Stomach (tissue), 9 donors: ENCODE measurements around the gene KRTAP5-11. TPM values are rescaled to one million over a fixed set of nuclear protein-coding genes. Genes with fewer than 3 reads are reported as not detected.
"Not testable (repeated sequence)": the region's sequence is repeated elsewhere in the genome, so short reads cannot be mapped to it uniquely, and the experiment has no call there.

Source experiments
- DNase-seq, 2 donors: peaks; one replicate each; pipeline versions ENCODE4 v3.0.0 to v3.0.0-alpha.2; 2013 to 2019
- H3K27ac ChIP-seq, 5 donors: fragments of 200-600 bp in 4 of 5; sonication (generic) in 4 of 5; one replicate each; pipeline ENCODE4 v1.5.1; 2013 to 2019; ENCODE audit warnings: mild to moderate bottlenecking in 1 of 5, moderate library complexity in 1 of 5
- H3K27me3 ChIP-seq, 3 donors: fragments of 200-600 bp; sonication (generic); one replicate each; pipeline ENCODE4 v1.5.1; 2017 to 2019; ENCODE audit warnings: mixed run types in 1 of 3
- H3K36me3 ChIP-seq, 4 donors: fragments of 200-600 bp; sonication (generic); 1 replicate in 3 of 4; 2 replicates in 1 of 4; pipeline ENCODE4 v1.5.1; 2016 to 2019
- H3K4me1 ChIP-seq, 4 donors: fragments of 200-600 bp; sonication (generic); one replicate each; pipeline ENCODE4 v1.5.1; 2016 to 2019
- H3K4me3 ChIP-seq, 4 donors: fragments of 200-600 bp; sonication (generic) in 3 of 4; one replicate each; pipeline ENCODE4 v1.5.1; 2016 to 2019; ENCODE audit warnings: mild to moderate bottlenecking in 1 of 4
- H3K9me3 ChIP-seq, 4 donors: fragments of 200-600 bp; sonication (generic); one replicate each; pipeline ENCODE4 v1.5.1; 2016 to 2019
- CTCF ChIP-seq, 7 experiments: fragments of 450-650 bp in 4 of 7; fragments of 200-600 bp in 3 of 7; sonication (generic) in 3 of 7; IDR thresholded peaks; one replicate each; pipeline ENCODE4 v1.5.1; 2016 to 2019; ENCODE audit warnings: antibody characterized with exemption in 7 of 7, control low read depth in 2 of 7, mild to moderate bottlenecking in 1 of 7
- EP300 ChIP-seq: sonication (generic); formaldehyde crosslinking; IDR thresholded peaks from one replicate; pipeline ENCODE4 v1.6.1; 2017; ENCODE audit warnings: antibody characterized with exemption
- POLR2A ChIP-seq, 4 donors: fragments of 450-650 bp; IDR thresholded peaks; one replicate each; pipeline ENCODE4 v1.6.1; 2016; ENCODE audit warnings: antibody characterized with exemption in 4 of 4, control low read depth in 2 of 4, mild to moderate bottlenecking in 1 of 4, moderate library complexity in 1 of 4
- POLR2AphosphoS5 ChIP-seq, 3 donors: sonication (generic); formaldehyde crosslinking; IDR thresholded peaks; one replicate each; pipeline ENCODE4 v1.6.1; 2016; ENCODE audit warnings: antibody characterized with exemption in 3 of 3
- WGBS, 5 donors: extraction: QIAGEN DNeasy Blood & Tissue Kit in 3 of 5; methylation state at CpG; one replicate each; pipeline versions ENCODE4 v1.1.5 to v1.1.7; 2013 to 2018; 5-methylcytosine and 5-hydroxymethylcytosine counted together
- intact Hi-C: fragments of 100-400 bp; cut with DNase I; formaldehyde crosslinking; loops from one replicate; pipeline ENCODE4 v1.15.1; 2023; ENCODE audit warnings: low total_unique reads
- polyA plus RNA-seq, 3 donors: library from polyadenylated mRNA; stranded (reverse); fragments of 200-250 nt; gene quantifications; one replicate each; pipeline ENCODE4 v1.2.3, GENCODE V29; 2013
- total RNA-seq, 5 donors: library from RNA; depleted of rRNA; stranded (reverse); fragments of >200 nt; gene quantifications; one replicate each; pipeline versions ENCODE4 v1.1.0 to v1.2.3, GENCODE V29; 2014 to 2016
- donor health status: healthy with polysubstance abuse.
- donor health status: Bipolar disorder and iron deficiency.
- donor health status: healthy.

The KRTAP5-11 gene
- total and polyA plus RNA-seq, 8 donors, result not detected

- intact Hi-C loops, result no loop called here
- no peak for TF ChIP-seq CTCF (IDR thresholded peaks at IDR 0.05)
- TF ChIP-seq POLR2A (IDR thresholded peaks at IDR 0.05), result no peak
- TF ChIP-seq POLR2AphosphoS5 (IDR thresholded peaks at IDR 0.05), result no peak
- no peak for TF ChIP-seq EP300
- H3K27ac ChIP-seq, result no peak overlapping the region
- no peaks in the 10 kb centered on the region for H3K9me3 ChIP-seq
- H3K27me3 ChIP-seq, result peaks cover 0 to 8% (median 4%) of the 10 kb centered on the region in 3 donors
- no peak overlapping the region for H3K4me3 ChIP-seq
- DNase-seq, result no peak
- WGBS, 5 donors, result 75 to 84% (median 81%) methylated on average over 13 to 15 of the region's 15 CpGs
- H3K4me1 ChIP-seq, result no peaks in the 10 kb centered on the region
- H3K36me3 ChIP-seq, result no peaks in the 10 kb centered on the region
Measured at GRCh38 chr11:71542879-71543777, 39.5 kb downstream of the KRTAP5-11 start.

- 68 to 91% (median 85%) methylated on average over 7 of the region's 7 CpGs for WGBS, 5 donors
Measured at GRCh38 chr11:71542382-71542781, 40.3 kb downstream of the KRTAP5-11 start.

GRCh38 chr11:71540521-71541304 is 42.0 kb downstream of the KRTAP5-11 start:
- intact Hi-C loops, DNase-seq, H3K27ac ChIP-seq, H3K36me3 ChIP-seq, H3K4me3 ChIP-seq, H3K9me3 ChIP-seq, H3K27me3 ChIP-seq, H3K4me1 ChIP-seq: not testable (repeated sequence)
- WGBS, 5 donors, result 83 to 88% (median 86%) methylated on average over 9 of the region's 9 CpGs

More at GRCh38 chr11:71542382-71542781, 40.3 kb downstream of the KRTAP5-11 start:
- Histone ChIP-seq H3K4me3 (no peak overlapping the region), H3K27me3 (peaks cover 0 to 4% (median 3%) of the 10 kb centered on the region in 3 donors), H3K4me1 (no peaks in the 10 kb centered on the region), H3K27ac (no peak overlapping the region), H3K36me3 (no peaks in the 10 kb centered on the region), H3K9me3 (no peaks in the 10 kb centered on the region)
- no peak for TF ChIP-seq POLR2AphosphoS5 (IDR thresholded peaks at IDR 0.05)
- no peak for TF ChIP-seq EP300
- no peak for TF ChIP-seq CTCF (IDR thresholded peaks at IDR 0.05)
- TF ChIP-seq POLR2A (IDR thresholded peaks at IDR 0.05), result no peak
- no peak for DNase-seq
- intact Hi-C loops, result no loop called here

GRCh38 chr11:71539971-71540370 is 42.7 kb downstream of the KRTAP5-11 start:
- 90 to 95% (median 93%) methylated on average over 10 to 11 of the region's 11 CpGs for WGBS, 5 donors
- DNase-seq, intact Hi-C loops, H3K4me1 ChIP-seq, H3K27me3 ChIP-seq, H3K9me3 ChIP-seq, H3K27ac ChIP-seq, H3K4me3 ChIP-seq, H3K36me3 ChIP-seq: not testable (repeated sequence)

DNA sequence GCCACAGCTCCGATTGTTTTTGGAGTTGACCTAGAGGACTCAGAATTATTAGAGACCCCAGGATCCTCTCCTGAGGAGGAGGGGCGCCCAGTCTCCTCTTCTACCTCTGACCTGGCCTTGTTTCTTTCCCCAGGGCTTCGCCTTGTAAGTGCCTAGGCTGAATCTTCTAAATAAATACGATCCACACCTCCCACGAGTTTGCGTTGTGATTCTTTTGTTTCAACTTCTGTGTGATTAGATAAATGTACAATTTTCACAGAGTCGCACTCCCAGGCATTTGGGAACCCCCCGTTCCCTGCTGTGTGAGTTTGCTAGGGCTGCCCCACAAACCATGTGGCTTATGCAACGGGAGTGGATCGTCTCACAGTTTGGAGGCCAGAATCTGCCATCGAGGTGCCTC is 43.7 kb downstream of the KRTAP5-11 start:
- H3K9me3 ChIP-seq, result no peaks in the 10 kb centered on the region
- WGBS, 5 donors, result 78 to 81% (median 80%) methylated on average over 11 of the region's 11 CpGs
- no peak overlapping the region for H3K4me3 ChIP-seq
- DNase-seq, result no peak
- no peaks in the 10 kb centered on the region for H3K36me3 ChIP-seq
- no peak for TF ChIP-seq EP300
- no peak for TF ChIP-seq POLR2AphosphoS5 (IDR thresholded peaks at IDR 0.05)
- no peak for TF ChIP-seq POLR2A (IDR thresholded peaks at IDR 0.05)
- TF ChIP-seq CTCF (IDR thresholded peaks at IDR 0.05), result no peak
- no peak overlapping the region for H3K27ac ChIP-seq
- H3K27me3 ChIP-seq, result no peaks in the 10 kb centered on the region
- no peaks in the 10 kb centered on the region for H3K4me1 ChIP-seq
- intact Hi-C loops, result no loop called here
